ENCODE results near the gene MAPRE3.

Gene MAPRE3

DNA sequence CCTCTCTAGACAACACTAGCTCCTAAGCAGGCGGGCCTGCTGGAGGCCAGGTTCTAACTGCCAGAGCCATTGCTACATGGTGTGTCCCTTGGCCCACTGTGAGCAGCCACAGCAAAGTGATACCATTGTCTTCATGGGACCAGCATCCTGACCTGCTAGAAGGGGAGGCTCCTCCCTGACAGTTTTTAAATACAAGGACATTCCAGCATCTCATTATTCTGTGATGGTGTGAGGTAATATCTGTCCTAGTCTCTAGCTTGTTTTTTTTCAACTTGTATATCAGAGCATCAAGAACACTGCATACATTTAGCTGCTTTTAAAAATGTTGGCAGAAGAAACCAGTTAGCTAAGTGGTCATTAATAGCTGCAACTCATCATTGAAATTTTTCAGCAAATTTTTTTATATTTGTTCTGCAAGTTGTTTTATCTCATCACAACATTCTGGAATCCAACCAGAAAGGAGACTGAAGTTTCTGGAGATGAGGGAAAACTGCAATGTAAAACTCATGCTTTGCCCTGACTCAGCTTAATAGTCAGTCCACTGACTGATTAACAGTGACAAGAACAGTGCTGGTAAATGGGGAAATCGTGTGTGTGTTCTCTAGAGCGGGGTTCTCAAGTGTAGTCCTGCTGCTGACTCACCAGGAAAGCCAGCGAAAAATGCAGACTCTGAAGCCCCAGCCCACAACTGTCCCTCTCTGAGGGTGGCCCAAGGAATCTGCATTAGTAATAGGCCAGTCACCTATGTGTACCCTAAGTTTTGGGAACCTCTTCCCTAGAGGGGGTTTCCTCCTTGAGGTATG, 17.8 kb downstream of the MAPRE3 start:
- Mint-ChIP-seq H3K27ac (no peak overlapping the region), H3K4me1 (no peaks in the 10 kb centered on the region), H3K4me3 (no peak overlapping the region), H3K9me3 (no peaks in the 10 kb centered on the region), H3K27me3 (ENCODE audit: low read depth, poor library complexity) (peaks cover 12% of the 10 kb centered on the region), H3K36me3 (ENCODE audit: low read depth) (no peaks in the 10 kb centered on the region)
- no peak for TF ChIP-seq CTCF (IDR thresholded peaks at IDR 0.05)
- DNase-seq = no peak

GRCh38 chr2:26989156-26989555, 18.7 kb downstream of the MAPRE3 start:
- H3K9me3 Mint-ChIP-seq = no peaks in the 10 kb centered on the region
- TF ChIP-seq CTCF (IDR thresholded peaks at IDR 0.05) = no peak
- no peak overlapping the region for H3K27ac Mint-ChIP-seq

DNA sequence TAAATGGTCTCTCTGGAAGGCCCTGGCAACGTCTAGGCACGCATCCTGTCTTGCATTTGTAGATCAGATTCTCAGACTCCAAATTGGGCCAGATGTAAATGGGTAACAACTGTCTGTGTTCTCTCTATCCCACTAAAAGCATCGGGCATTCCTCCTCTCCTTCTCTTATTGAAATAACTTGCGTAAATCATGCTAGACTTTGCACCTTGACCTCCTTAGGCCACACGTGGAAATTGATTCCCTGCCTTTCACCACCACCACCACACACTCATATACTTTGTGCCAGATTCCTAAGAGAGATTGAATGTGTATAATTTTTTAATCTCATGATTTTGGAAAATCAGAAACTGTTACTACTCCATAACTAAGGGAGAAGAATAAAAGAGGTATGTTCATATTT, 21.3 kb downstream of the MAPRE3 start:
- Mint-ChIP-seq H3K27ac (no peak overlapping the region), H3K9me3 (no peaks in the 10 kb centered on the region), H3K4me3 (no peak overlapping the region), H3K36me3 (ENCODE audit: low read depth) (no peaks in the 10 kb centered on the region), H3K27me3 (ENCODE audit: low read depth, poor library complexity) (peaks cover 14% of the 10 kb centered on the region), H3K4me1 (no peaks in the 10 kb centered on the region)
- no peak for TF ChIP-seq CTCF (IDR thresholded peaks at IDR 0.05)
- no peak for DNase-seq

More at GRCh38 chr2:26989156-26989555, 18.7 kb downstream of the MAPRE3 start:
- no peak for DNase-seq
- H3K36me3 Mint-ChIP-seq (ENCODE audit: low read depth) = no peaks in the 10 kb centered on the region
- H3K4me3 Mint-ChIP-seq = no peak overlapping the region
- H3K27me3 Mint-ChIP-seq (ENCODE audit: low read depth, poor library complexity) = peaks cover 12% of the 10 kb centered on the region
- H3K4me1 Mint-ChIP-seq = no peaks in the 10 kb centered on the region

GRCh38 chr2:26993768-26994167, 23.3 kb downstream of the MAPRE3 start:
- TF ChIP-seq CTCF (IDR thresholded peaks at IDR 0.05) = no peak
- Mint-ChIP-seq H3K4me3 (no peak overlapping the region), H3K4me1 (no peaks in the 10 kb centered on the region), H3K36me3 (ENCODE audit: low read depth) (no peaks in the 10 kb centered on the region), H3K27me3 (ENCODE audit: low read depth, poor library complexity) (peaks cover 15% of the 10 kb centered on the region), H3K27ac (no peak overlapping the region), H3K9me3 (no peaks in the 10 kb centered on the region)
- DNase-seq = no peak

- TF ChIP-seq CTCF (IDR thresholded peaks at IDR 0.05) = no peak
- Mint-ChIP-seq H3K4me3 (no peak overlapping the region), H3K27ac (no peak overlapping the region), H3K9me3 (no peaks in the 10 kb centered on the region), H3K27me3 (ENCODE audit: low read depth, poor library complexity) (peaks cover 13% of the 10 kb centered on the region), H3K36me3 (ENCODE audit: low read depth) (no peaks in the 10 kb centered on the region), H3K4me1 (no peaks in the 10 kb centered on the region)
- DNase-seq = no peak
These were observed 24.5 kb downstream of the MAPRE3 start for GRCh38 chr2:26994983-26995382.

GRCh38 chr2:26997394-26997793, 27.0 kb downstream of the MAPRE3 start:
- H3K4me1 Mint-ChIP-seq = no peaks in the 10 kb centered on the region
- no peak overlapping the region for H3K27ac Mint-ChIP-seq
- no peaks in the 10 kb centered on the region for H3K36me3 Mint-ChIP-seq (ENCODE audit: low read depth)
- DNase-seq = no peak
- H3K9me3 Mint-ChIP-seq = no peaks in the 10 kb centered on the region
- peaks cover 13% of the 10 kb centered on the region for H3K27me3 Mint-ChIP-seq (ENCODE audit: low read depth, poor library complexity)
- TF ChIP-seq CTCF (IDR thresholded peaks at IDR 0.05) = no peak
- no peak overlapping the region for H3K4me3 Mint-ChIP-seq

All from nephron progenitor cell (in vitro differentiated cells).